ENCODE measurements around the gene RAB3GAP2. TPM values are rescaled to one million over a fixed set of nuclear protein-coding genes. Genes with fewer than 3 reads are reported as not detected.

Gene RAB3GAP2
- total and polyA plus RNA-seq, 9 donors, result 7.6 to 33.4 (median 24.3) TPM

DNA sequence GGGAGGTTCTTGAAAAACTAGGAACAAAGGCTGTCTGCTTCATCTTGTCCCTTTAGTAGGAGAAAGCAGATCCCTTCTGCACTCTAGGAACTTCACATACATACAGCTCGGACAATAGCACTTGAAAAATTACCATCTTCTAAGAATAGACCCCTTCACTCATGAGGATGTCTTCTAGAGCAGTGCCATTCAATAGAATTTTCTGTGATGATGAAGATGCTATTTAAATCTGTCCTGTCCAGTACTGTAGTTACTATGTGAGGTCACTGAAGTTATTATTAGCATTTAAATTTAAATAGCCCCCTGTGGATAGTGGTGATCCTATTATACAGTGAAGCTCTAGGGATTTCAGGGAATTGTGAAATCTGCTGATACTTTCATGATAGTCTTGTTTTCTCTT, 46.4 kb upstream of the RAB3GAP2 start:
- Histone ChIP-seq H3K27me3 (no peaks in the 10 kb centered on the region), H3K4me1 (ENCODE audit: insufficient read depth) (no peaks in the 10 kb centered on the region), H3K4me3 (no peak overlapping the region), H3K9me3 (no peaks in the 10 kb centered on the region), H3K27ac (no peak overlapping the region), H3K36me3 (no peaks in the 10 kb centered on the region)
- TF ChIP-seq EP300 (IDR thresholded peaks at IDR 0.05) (no peak), POLR2A (IDR thresholded peaks at IDR 0.05) (no peak)
- TF ChIP-seq, protein P1, sequence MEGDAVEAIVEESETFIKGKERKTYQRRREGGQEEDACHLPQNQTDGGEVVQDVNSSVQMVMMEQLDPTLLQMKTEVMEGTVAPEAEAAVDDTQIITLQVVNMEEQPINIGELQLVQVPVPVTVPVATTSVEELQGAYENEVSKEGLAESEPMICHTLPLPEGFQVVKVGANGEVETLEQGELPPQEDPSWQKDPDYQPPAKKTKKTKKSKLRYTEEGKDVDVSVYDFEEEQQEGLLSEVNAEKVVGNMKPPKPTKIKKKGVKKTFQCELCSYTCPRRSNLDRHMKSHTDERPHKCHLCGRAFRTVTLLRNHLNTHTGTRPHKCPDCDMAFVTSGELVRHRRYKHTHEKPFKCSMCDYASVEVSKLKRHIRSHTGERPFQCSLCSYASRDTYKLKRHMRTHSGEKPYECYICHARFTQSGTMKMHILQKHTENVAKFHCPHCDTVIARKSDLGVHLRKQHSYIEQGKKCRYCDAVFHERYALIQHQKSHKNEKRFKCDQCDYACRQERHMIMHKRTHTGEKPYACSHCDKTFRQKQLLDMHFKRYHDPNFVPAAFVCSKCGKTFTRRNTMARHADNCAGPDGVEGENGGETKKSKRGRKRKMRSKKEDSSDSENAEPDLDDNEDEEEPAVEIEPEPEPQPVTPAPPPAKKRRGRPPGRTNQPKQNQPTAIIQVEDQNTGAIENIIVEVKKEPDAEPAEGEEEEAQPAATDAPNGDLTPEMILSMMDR (IDR thresholded peaks at IDR 0.05), result no peak
- DNase-seq, result no peak
- intact Hi-C loops (cut with DNase I), result no loop called here
- 74 to 82% (median 76%) methylated on average over 1 of the region's 1 CpG for WGBS, 3 donors

- TF ChIP-seq POLR2A (IDR thresholded peaks at IDR 0.05) (no peak), EP300 (IDR thresholded peaks at IDR 0.05) (no peak)
- TF ChIP-seq, protein P1 (IDR thresholded peaks at IDR 0.05), result no peak
- WGBS, 3 donors, result 47 to 61% (median 55%) methylated on average over 4 of the region's 4 CpGs
- Histone ChIP-seq H3K27ac (no peak overlapping the region), H3K27me3 (no peaks in the 10 kb centered on the region), H3K36me3 (no peaks in the 10 kb centered on the region), H3K4me1 (ENCODE audit: insufficient read depth) (no peaks in the 10 kb centered on the region), H3K9me3 (no peaks in the 10 kb centered on the region), H3K4me3 (no peak overlapping the region)
- intact Hi-C loops (cut with DNase I), result no loop called here
- no peak for DNase-seq
Measured at GRCh38 chr1:220317161-220317560, 44.9 kb upstream of the RAB3GAP2 start.

DNA sequence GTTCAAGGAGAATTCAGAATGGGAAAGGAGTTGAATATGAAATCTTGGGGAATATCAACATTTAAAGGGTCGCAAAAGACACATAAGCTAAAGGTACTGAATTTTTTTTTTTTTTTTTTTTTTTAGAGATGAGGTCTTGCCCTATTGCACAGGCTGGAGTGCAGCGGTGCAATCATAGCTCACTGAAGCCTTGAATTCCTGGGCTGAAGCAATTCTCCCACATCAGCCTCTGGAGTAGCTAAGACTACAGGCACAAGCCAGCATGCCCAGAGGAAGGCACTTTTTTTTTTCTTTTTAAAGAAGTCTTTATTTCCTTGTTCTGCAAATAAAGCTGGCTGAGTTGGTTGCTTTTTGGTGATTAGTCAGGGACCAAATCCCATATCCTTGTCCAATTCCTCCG, 44.1 kb upstream of the RAB3GAP2 start:
- H3K4me3 ChIP-seq, result no peak overlapping the region
- no peak for TF ChIP-seq EP300 (IDR thresholded peaks at IDR 0.05)
- no peak for TF ChIP-seq POLR2A (IDR thresholded peaks at IDR 0.05)
- TF ChIP-seq, protein P1 (IDR thresholded peaks at IDR 0.05), result no peak

DNA sequence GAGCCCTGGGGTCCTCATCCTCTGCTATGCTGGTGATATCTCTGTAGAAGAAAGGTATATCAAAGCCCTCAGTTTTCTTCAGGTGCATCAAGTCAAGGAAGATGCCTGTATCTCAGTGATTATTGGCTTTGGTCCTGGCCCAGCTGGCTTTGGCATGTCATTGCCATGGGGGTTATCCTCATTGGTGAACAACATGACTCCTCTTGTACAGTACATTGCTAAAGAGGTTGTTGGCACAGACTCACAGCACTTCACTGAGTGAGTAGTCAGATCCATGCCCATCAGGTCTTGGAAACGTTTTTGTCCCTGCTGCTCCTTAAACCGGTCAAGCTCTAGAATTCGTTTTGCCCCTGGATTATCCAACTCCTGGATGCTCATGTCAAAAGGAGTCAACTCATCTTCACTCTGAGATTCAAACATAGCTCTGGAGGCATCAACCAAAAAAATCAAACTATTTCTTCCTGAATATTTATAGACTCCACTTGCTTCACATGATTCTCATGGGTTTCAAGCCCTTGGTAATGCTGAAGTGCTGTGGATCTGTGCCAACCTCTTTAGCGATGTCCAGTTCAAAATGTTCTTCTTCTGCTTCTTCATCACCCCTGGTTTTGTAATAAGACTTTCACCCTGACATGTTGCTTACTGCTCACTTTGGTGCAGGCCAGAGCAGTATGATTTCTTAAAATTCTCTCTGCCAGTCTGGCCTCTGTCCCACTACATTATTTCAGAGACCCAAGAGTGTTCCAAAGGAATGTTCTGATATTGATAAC, 43.0 kb upstream of the RAB3GAP2 start:
- no peak overlapping the region for H3K4me3 ChIP-seq
- intact Hi-C loops (cut with DNase I), result no loop called here
- no peak for DNase-seq

More for the DNA sequence above, 44.1 kb upstream of the RAB3GAP2 start:
- intact Hi-C loops (cut with DNase I), result no loop called here
- Histone ChIP-seq H3K4me1 (ENCODE audit: insufficient read depth) (no peaks in the 10 kb centered on the region), H3K27ac (no peak overlapping the region), H3K27me3 (no peaks in the 10 kb centered on the region), H3K9me3 (no peaks in the 10 kb centered on the region), H3K36me3 (no peaks in the 10 kb centered on the region)
- WGBS, 3 donors, result 82 to 87% (median 85%) methylated on average over 3 of the region's 3 CpGs
- DNase-seq, result no peak

More for the DNA sequence above, 43.0 kb upstream of the RAB3GAP2 start:
- WGBS, 3 donors, result 77 to 78% (median 77%) methylated on average over 4 of the region's 4 CpGs
- Histone ChIP-seq H3K9me3 (no peaks in the 10 kb centered on the region), H3K27me3 (no peaks in the 10 kb centered on the region), H3K36me3 (no peaks in the 10 kb centered on the region), H3K4me1 (ENCODE audit: insufficient read depth) (no peaks in the 10 kb centered on the region), H3K27ac (no peak overlapping the region)
- TF ChIP-seq, protein P1 (IDR thresholded peaks at IDR 0.05), result no peak
- TF ChIP-seq EP300 (IDR thresholded peaks at IDR 0.05), result no peak
- TF ChIP-seq POLR2A (IDR thresholded peaks at IDR 0.05), result no peak

Data from ovary (tissue), 9 donors.